ENCODE results near the gene SMTNL1.

SMTNL1 gene

GRCh38 chr11:57536947-57537619 is at the start of gene SMTNL1:
Gene SMTNL1, plus strand, starts transcription at chr11:57537595. Its CDS starts 5,048 bp downstream, at chr11:57542643.
- no peak for DNase-seq (ENCODE audit: low read depth)
- H3K4me3 ChIP-seq (replicated peaks; ENCODE audit: low read depth, low read length): no peak within 1 kb of the TSS
- no peak for TF ChIP-seq CTCF (IDR thresholded peaks at IDR 0.05; ENCODE audit: low read length, missing control alignments)

GRCh38 chr11:57487920-57488659 is 49.3 kb upstream of the SMTNL1 start:
- H3K4me3 ChIP-seq (replicated peaks; ENCODE audit: low read depth, low read length): no peak overlapping the region
- DNase-seq (ENCODE audit: low read depth): no peak
- no peak for TF ChIP-seq CTCF (IDR thresholded peaks at IDR 0.05; ENCODE audit: low read length, missing control alignments)

GRCh38 chr11:57490456-57491248 is 46.7 kb upstream of the SMTNL1 start:
- H3K4me3 ChIP-seq (replicated peaks; ENCODE audit: low read depth, low read length): no peak overlapping the region
- DNase-seq (ENCODE audit: low read depth): peak; percentile 28
- no peak for TF ChIP-seq CTCF (IDR thresholded peaks at IDR 0.05; ENCODE audit: low read length, missing control alignments)

- peak; percentile 44 for DNase-seq (ENCODE audit: low read depth)
- TF ChIP-seq CTCF (IDR thresholded peaks at IDR 0.05; ENCODE audit: low read length, missing control alignments): peak; percentile 65
- H3K4me3 ChIP-seq (replicated peaks; ENCODE audit: low read depth, low read length): no peak overlapping the region
These were observed 45.9 kb upstream of the SMTNL1 start for GRCh38 chr11:57491371-57492061.

GRCh38 chr11:57493507-57494503 is 43.6 kb upstream of the SMTNL1 start:
- peak; percentile 96 for TF ChIP-seq CTCF (IDR thresholded peaks at IDR 0.05; ENCODE audit: low read length, missing control alignments)
- DNase-seq (ENCODE audit: low read depth): peak; percentile 39
- H3K4me3 ChIP-seq (replicated peaks; ENCODE audit: low read depth, low read length): no peak overlapping the region
